OCI-LY1 (cell line): ENCODE data around the gene ST13.
"Not testable (repeated sequence)": the region's sequence is repeated elsewhere in the genome, so short reads cannot be mapped to it uniquely, and the experiment has no call there.

Experiments used
- H2AFZ ChIP-seq: fragments of 200-600 bp; sonication (generic), shearing (Covaris generic); 2 replicates; pipeline ENCODE4 v1.6.0; 2014; ENCODE audit warnings: antibody characterized with exemption, mild to moderate bottlenecking, low read length
- H3F3A ChIP-seq: fragments of 200-600 bp; sonication (generic), shearing (Covaris generic); 2 replicates; pipeline ENCODE4 v1.6.0; 2014; ENCODE audit warnings: mild to moderate bottlenecking, antibody characterized with exemption, low read length, moderate library complexity; ENCODE audit not compliant: insufficient read depth
- H3K27ac ChIP-seq: fragments of 200-600 bp; sonication (generic); 2 replicates; pipeline ENCODE4 v1.5.1; 2014; ENCODE audit warnings: low read length, mixed run types, mild to moderate bottlenecking, low read depth; ENCODE audit not compliant: poor library complexity, severe bottlenecking
- H3K27me3 ChIP-seq: fragments of 200-600 bp; sonication (generic); 2 replicates; pipeline ENCODE4 v1.6.0; 2014; ENCODE audit warnings: antibody characterized with exemption, mild to moderate bottlenecking, low read length, moderate library complexity; ENCODE audit not compliant: insufficient read depth
- H3K36me3 ChIP-seq: fragments of 200-600 bp; sonication (generic); 2 replicates; pipeline ENCODE4 v1.6.1; 2014; ENCODE audit warnings: mild to moderate bottlenecking, antibody characterized with exemption, low read length, moderate library complexity, mixed read lengths; ENCODE audit not compliant: insufficient read depth
- H3K4me1 ChIP-seq: fragments of 200-600 bp; sonication (generic); 2 replicates; pipeline ENCODE4 v1.5.1; 2014; ENCODE audit warnings: mild to moderate bottlenecking, low read length, moderate library complexity; ENCODE audit not compliant: insufficient read depth, severe bottlenecking
- H3K4me2 ChIP-seq: fragments of 200-600 bp; sonication (generic), shearing (Covaris generic); 2 replicates; pipeline ENCODE4 v1.6.1; 2014; ENCODE audit warnings: low read length
- H3K4me3 ChIP-seq: fragments of 200-600 bp; sonication (generic); 2 replicates; pipeline ENCODE4 v1.5.1; 2014; ENCODE audit warnings: low read length, low read depth, mild to moderate bottlenecking, mixed read lengths; ENCODE audit not compliant: poor library complexity, severe bottlenecking
- H3K79me2 ChIP-seq: fragments of 200-600 bp; shearing (Covaris generic); 2 replicates; pipeline ENCODE4 v1.6.1; 2016; ENCODE audit warnings: mixed run types, low read length, mixed read lengths; ENCODE audit not compliant: insufficient read depth
- H3K9ac ChIP-seq: fragments of 200-600 bp; sonication (generic), shearing (Covaris generic); 2 replicates; pipeline ENCODE4 v1.6.1; 2014; ENCODE audit warnings: mild to moderate bottlenecking, low read length, mixed read lengths
- H3K9me2 ChIP-seq: fragments of 200-600 bp; sonication (generic), shearing (Covaris generic); 2 replicates; pipeline ENCODE4 v1.6.1; 2014; ENCODE audit warnings: low read depth, mild to moderate bottlenecking, low read length, mixed read lengths
- H3K9me3 ChIP-seq: fragments of 200-600 bp; shearing (Covaris generic); 2 replicates; pipeline ENCODE4 v1.6.1; 2014; ENCODE audit warnings: low read length, mixed read lengths
- H4K20me1 ChIP-seq: fragments of 200-600 bp; sonication (generic), shearing (Covaris generic); 2 replicates; pipeline ENCODE4 v1.6.0; 2016; ENCODE audit warnings: mild to moderate bottlenecking, low read length; ENCODE audit not compliant: insufficient read depth
- EZH2 ChIP-seq: fragments of 200-600 bp; sonication (generic), shearing (Covaris generic); IDR thresholded peaks from 2 replicates; pipeline ENCODE4 v1.8.0; 2017; ENCODE audit warnings: borderline replicate concordance, mixed run types, mild to moderate bottlenecking, antibody characterized with exemption, low read length, moderate library complexity, mixed read lengths
- TF ChIP-seq, protein P1 (sequence below): fragments of 200-600 bp; sonication (generic), shearing (Covaris generic); IDR thresholded peaks from 2 replicates; pipeline ENCODE4 v1.5.1; 2017; ENCODE audit warnings: mild to moderate bottlenecking, antibody characterized with exemption, low read length, moderate library complexity, mixed read lengths

Gene ST13

DNA sequence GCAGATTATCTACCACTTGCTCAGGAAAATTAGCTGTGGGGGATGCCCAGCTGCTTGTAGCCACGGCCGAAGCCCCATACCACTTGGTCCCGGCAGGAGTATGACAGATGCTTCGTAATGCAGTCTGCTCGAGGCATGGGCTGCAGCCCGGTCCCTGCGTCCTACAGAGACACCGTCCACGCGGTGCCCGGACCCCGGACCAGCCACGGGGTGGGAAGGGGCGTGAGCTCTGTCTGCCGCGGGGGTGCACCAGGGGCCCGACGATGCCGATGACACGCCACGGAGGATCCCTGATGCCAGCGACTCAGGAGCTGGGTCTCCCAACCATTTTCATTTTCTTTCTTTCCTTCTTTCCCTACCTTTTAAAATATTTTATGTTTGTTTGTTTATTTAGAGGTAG is 67.3 kb downstream of the ST13 start:
- Histone ChIP-seq H4K20me1 (no peaks in the 10 kb centered on the region), H3K36me3 (peaks cover 82% of the 10 kb centered on the region), H3K9ac (no peak overlapping the region), H3K27ac (no peak overlapping the region), H3F3A (no peaks in the 10 kb centered on the region), H3K79me2 (no peaks in the 10 kb centered on the region), H3K4me2 (no peak overlapping the region), H3K9me3 (no peaks in the 10 kb centered on the region), H3K4me3 (no peak overlapping the region), H2AFZ (no peak overlapping the region), H3K27me3 (no peaks in the 10 kb centered on the region), H3K9me2 (no peaks in the 10 kb centered on the region), H3K4me1 (no peaks in the 10 kb centered on the region)
- no peak for TF ChIP-seq EZH2
- TF ChIP-seq, protein P1, sequence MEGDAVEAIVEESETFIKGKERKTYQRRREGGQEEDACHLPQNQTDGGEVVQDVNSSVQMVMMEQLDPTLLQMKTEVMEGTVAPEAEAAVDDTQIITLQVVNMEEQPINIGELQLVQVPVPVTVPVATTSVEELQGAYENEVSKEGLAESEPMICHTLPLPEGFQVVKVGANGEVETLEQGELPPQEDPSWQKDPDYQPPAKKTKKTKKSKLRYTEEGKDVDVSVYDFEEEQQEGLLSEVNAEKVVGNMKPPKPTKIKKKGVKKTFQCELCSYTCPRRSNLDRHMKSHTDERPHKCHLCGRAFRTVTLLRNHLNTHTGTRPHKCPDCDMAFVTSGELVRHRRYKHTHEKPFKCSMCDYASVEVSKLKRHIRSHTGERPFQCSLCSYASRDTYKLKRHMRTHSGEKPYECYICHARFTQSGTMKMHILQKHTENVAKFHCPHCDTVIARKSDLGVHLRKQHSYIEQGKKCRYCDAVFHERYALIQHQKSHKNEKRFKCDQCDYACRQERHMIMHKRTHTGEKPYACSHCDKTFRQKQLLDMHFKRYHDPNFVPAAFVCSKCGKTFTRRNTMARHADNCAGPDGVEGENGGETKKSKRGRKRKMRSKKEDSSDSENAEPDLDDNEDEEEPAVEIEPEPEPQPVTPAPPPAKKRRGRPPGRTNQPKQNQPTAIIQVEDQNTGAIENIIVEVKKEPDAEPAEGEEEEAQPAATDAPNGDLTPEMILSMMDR = no peak

DNA sequence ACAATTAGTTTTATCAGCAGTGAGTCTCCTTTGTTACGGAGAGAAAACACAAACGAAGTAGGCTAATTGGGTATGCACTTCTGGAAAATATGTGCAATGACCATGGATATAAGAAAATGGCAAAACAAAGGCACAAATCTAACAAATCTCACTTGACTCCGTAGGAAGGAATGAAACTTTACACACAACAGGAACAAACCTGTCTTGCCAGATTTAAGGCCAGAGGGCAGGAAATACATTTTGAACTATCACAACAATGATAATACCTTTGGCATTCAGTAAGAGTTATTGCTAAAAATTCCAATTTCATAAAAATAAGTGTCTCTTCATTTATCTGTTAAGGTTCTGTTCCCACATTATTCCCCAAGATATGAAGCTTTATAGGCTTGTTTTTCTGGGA is 73.9 kb downstream of the ST13 start:
- Histone ChIP-seq H3K4me2 (no peak overlapping the region), H4K20me1 (no peaks in the 10 kb centered on the region), H3K9me3 (no peaks in the 10 kb centered on the region), H3K9me2 (no peaks in the 10 kb centered on the region), H3K4me3 (no peak overlapping the region), H3K79me2 (no peaks in the 10 kb centered on the region), H3K27ac (no peak overlapping the region), H3K36me3 (peaks cover 81% of the 10 kb centered on the region), H3K4me1 (no peaks in the 10 kb centered on the region), H3K9ac (no peak overlapping the region), H3K27me3 (no peaks in the 10 kb centered on the region), H3F3A (no peaks in the 10 kb centered on the region), H2AFZ (no peak overlapping the region)
- TF ChIP-seq EZH2 = no peak
- TF ChIP-seq, protein P1 = no peak

DNA sequence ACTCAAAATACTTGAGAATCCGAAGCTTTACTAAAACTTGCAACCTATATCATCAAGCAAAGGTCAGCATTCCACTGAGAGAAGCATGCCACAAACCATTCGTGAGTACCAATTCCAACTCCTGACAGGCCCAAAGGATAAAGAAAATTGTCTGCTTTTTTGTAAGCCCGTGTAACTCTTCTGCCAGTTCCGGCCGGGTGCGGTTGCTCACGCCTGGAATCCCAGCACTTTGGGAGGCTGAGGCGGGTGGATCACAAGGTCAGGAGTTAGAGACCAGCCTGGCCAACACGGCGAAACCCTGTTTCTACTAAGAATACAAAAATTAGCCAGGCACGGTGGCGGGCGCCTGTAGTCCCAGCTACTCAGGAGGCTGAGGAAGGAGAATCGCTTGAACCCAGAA is 74.7 kb downstream of the ST13 start:
- not testable (repeated sequence) for H3K9me2 ChIP-seq, H3K9ac ChIP-seq

More for the DNA sequence above, 74.7 kb downstream of the ST13 start:
- not testable (repeated sequence) for H3K79me2 ChIP-seq, H3K27ac ChIP-seq, H3K4me2 ChIP-seq, H3F3A ChIP-seq, H3K4me1 ChIP-seq, H3K4me3 ChIP-seq, H4K20me1 ChIP-seq, H2AFZ ChIP-seq, H3K27me3 ChIP-seq, H3K9me3 ChIP-seq
- peaks cover 79% of the 10 kb centered on the region for H3K36me3 ChIP-seq
